Brain microvascular endothelial cell (primary cell): ENCODE measurements around the gene CHAT.
"Not testable (repeated sequence)": the region's sequence is repeated elsewhere in the genome, so short reads cannot be mapped to it uniquely, and the experiment has no call there.

Source experiments
- DNase-seq: peaks from one replicate; pipeline ENCODE4 v3.0.0-alpha.2; 2020
- H3K27ac ChIP-seq: fragments of 250-450 bp; sonication (Bioruptor Pico); 2 replicates; pipeline ENCODE4 v1.5.1; 2020; ENCODE audit warnings: mild to moderate bottlenecking, moderate library complexity
- H3K27me3 ChIP-seq: fragments of 250-450 bp; sonication (Bioruptor Pico); replicated peaks from 2 replicates; pipeline ENCODE4 v1.5.1; 2020; ENCODE audit warnings: mild to moderate bottlenecking
- H3K36me3 ChIP-seq: fragments of 250-450 bp; sonication (Bioruptor Pico); replicated peaks from 2 replicates; pipeline ENCODE4 v1.5.1; 2020; ENCODE audit warnings: mild to moderate bottlenecking
- H3K4me3 ChIP-seq: 2 replicates; pipeline ENCODE4 v1.5.1; 2011; ENCODE audit warnings: low read depth, mild to moderate bottlenecking, control low read depth, low read length, moderate library complexity
- in situ Hi-C: cut with HindIII; loops from 2 replicates; pipeline ENCODE4 v1.10.0; 2017; ENCODE audit warnings: low sequenced_read_pairs, low pct_ligation_motif_present
- TF ChIP-seq, protein P1 (sequence below): IDR thresholded peaks from 2 replicates; pipeline ENCODE4 v1.5.1; 2011; ENCODE audit warnings: low read depth, mild to moderate bottlenecking, moderate library complexity, low read length, control low read depth, inconsistent platforms; ENCODE audit errors: missing control alignments

The CHAT gene

DNA sequence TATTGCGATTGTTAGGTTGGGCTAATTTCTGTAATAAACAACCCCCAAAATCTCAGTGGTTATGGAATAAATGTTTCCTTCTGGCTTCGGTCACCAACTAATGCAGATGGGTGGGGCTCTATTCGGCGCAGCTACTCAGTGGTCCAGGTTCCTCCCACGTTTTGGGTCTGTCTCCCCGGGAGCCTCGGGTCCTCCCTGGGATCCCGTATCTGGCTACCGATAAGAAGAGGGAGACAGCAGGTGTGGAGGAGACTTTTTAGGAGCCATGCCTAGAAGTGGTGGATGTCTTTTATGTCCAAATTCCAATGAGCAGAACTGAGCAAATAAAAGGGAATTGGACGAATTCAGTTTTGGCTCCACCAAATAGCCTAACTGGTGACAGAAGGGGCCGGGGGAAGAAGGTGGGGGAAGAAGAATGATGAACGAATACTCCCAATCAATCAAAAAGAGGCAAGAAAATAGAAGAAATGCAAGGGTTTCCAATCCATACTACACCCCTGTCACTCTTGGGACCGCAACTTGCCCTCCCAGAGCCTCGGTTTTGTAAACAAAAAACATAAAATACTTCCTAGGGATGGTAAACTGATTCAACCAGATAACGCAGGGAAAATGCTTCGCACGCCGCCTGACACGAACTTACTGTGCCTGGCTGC lies 65.1 kb downstream of the CHAT start:
- Histone ChIP-seq H3K27me3 (peaks cover 15% of the 10 kb centered on the region), H3K4me3 (peak overlapping the region; percentile 34), H3K36me3 (no peaks in the 10 kb centered on the region), H3K27ac (no peak overlapping the region)
- TF ChIP-seq, protein P1, sequence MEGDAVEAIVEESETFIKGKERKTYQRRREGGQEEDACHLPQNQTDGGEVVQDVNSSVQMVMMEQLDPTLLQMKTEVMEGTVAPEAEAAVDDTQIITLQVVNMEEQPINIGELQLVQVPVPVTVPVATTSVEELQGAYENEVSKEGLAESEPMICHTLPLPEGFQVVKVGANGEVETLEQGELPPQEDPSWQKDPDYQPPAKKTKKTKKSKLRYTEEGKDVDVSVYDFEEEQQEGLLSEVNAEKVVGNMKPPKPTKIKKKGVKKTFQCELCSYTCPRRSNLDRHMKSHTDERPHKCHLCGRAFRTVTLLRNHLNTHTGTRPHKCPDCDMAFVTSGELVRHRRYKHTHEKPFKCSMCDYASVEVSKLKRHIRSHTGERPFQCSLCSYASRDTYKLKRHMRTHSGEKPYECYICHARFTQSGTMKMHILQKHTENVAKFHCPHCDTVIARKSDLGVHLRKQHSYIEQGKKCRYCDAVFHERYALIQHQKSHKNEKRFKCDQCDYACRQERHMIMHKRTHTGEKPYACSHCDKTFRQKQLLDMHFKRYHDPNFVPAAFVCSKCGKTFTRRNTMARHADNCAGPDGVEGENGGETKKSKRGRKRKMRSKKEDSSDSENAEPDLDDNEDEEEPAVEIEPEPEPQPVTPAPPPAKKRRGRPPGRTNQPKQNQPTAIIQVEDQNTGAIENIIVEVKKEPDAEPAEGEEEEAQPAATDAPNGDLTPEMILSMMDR: no peak
- no peak for DNase-seq
- in situ Hi-C loops: no loop called here

- H3K27ac ChIP-seq: no peak within 1 kb of the TSS
- peak within 1 kb of the TSS; percentile 34 for H3K4me3 ChIP-seq
- in situ Hi-C loops: no loop called here
- TF ChIP-seq, protein P1: no peak
- peaks cover 15% of the 10 kb centered on the region for H3K27me3 ChIP-seq
- DNase-seq: peak; percentile 14
- H3K36me3 ChIP-seq: no peaks in the 10 kb centered on the region
Measured at GRCh38 chr10:49679480-49679893, 65.7 kb downstream of the CHAT start, which contains the start of gene C10orf53. TSS of gene C10orf53 (plus strand) at chr10:49679651. CDS start at chr10:49679698, 47 bp downstream.

DNA sequence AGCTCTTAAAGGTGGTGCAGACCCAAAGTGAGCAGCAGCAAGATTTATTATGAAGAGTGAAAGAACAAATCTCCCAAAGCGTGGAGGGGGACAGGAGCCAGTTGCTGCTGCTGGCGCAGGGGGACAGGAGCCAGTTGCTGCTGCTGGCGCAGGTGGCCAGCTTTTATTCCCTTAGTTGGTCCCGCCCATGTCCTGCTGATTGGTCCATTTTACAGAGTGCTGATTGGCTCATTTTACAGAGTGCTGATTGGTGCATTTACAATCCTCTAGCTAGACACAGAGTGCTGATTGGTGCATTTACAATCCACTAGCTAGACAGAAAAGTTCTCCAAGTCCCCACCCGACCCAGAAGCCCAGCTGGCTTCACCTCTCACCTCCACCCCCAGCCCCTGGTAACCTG lies 68.6 kb downstream of the CHAT start:
- H3K27me3 ChIP-seq: peaks cover 15% of the 10 kb centered on the region
- H3K27ac ChIP-seq, H3K4me3 ChIP-seq, H3K36me3 ChIP-seq, DNase-seq, in situ Hi-C loops: not testable (repeated sequence)

DNA sequence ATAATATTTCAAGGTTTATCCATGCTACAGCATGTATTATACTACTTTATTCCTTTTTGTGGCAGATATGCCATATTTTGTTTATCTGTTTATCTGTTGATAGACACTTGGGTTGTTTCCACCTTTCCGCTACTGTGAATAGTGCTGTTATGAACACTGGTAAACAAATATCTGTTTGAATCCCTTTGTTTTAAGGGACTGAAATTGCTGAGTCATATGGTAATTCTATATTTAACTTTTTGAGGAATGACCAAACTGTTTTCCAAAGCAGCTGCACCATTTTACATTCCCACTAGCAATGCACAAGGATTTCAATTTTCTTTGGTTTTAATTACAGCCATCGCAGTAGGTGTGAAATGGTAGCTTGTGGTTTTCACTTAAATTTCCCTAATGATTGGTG lies 69.0 kb downstream of the CHAT start:
- Histone ChIP-seq H3K36me3 (no peaks in the 10 kb centered on the region), H3K27ac (no peak overlapping the region), H3K27me3 (peaks cover 19% of the 10 kb centered on the region), H3K4me3 (no peak overlapping the region)
- DNase-seq: no peak
- in situ Hi-C loops: no loop called here
- TF ChIP-seq, protein P1: no peak

- in situ Hi-C loops: no loop called here
- DNase-seq: no peak
- Histone ChIP-seq H3K27ac (no peak overlapping the region), H3K27me3 (peaks cover 42% of the 10 kb centered on the region), H3K36me3 (no peaks in the 10 kb centered on the region), H3K4me3 (no peak overlapping the region)
- TF ChIP-seq, protein P1: no peak
Measured at GRCh38 chr10:49686651-49687050, 72.8 kb downstream of the CHAT start.

- no peak overlapping the region for H3K4me3 ChIP-seq
- H3K27ac ChIP-seq: no peak overlapping the region
- peaks cover 53% of the 10 kb centered on the region for H3K27me3 ChIP-seq
- DNase-seq: no peak
- in situ Hi-C loops: no loop called here
- no peaks in the 10 kb centered on the region for H3K36me3 ChIP-seq
- TF ChIP-seq, protein P1: no peak
Measured at GRCh38 chr10:49688261-49688846, 74.5 kb downstream of the CHAT start.
